Right renal cortex interstitium (tissue), 3 donors: ENCODE measurements around the gene AGBL4. TPM values are rescaled to one million over a fixed set of nuclear protein-coding genes. Genes with fewer than 3 reads are reported as not detected.

Source experiments
- DNase-seq, 3 donors: peaks; one replicate each; pipeline ENCODE4 v3.0.0-alpha.2; 2013; ENCODE audit warnings: low read depth in 3 of 3, low spot score in 2 of 3
- polyA plus RNA-seq, 3 donors: library from polyadenylated mRNA; unstranded; fragments of 120-200 nt; gene quantifications; one replicate each; pipeline ENCODE4 v1.2.1, GENCODE V29; 2013; ENCODE audit not compliant: insufficient read length in 3 of 3

Gene AGBL4
- polyA plus RNA-seq, 3 donors = 1.1 to 1.3 (median 1.3) TPM

DNA sequence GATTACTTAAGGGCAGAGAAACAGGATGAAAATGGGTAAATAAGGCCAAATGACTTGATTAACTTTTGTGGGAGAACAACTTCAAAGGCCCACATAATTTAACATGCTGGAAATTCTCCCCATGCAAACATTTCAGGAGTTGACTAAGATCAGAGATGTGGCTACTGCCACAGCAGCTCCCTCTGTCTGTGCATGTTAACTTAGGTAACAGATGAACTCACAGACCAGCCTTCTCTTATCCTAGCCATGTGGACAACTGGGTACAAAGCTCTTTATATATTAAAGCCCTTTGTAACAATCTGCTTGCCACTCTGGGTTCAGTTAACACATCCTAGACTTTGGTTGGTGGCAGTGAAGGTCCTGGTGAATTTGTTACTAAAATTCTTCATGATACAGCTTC, 1280.3 kb downstream of the AGBL4 start:
- DNase-seq = no peak

DNA sequence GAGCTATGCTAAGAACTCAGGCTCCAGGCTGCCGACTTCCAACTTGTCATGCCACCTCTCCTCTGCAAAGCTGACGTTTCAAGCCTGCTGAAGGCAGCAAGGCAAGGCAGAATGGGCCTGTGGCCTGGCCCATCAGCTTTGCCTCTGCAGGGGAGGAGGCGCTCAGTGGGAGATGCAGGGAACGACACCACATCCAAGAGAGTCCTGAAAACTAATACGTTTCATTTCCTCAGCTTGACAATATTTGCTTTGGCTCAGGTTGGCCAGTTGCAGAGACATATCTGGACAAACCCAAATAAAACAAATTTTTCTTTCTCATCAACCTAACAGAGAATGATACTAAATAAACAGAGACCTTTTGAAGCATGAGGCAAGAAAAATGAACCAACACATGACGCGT, 1282.4 kb downstream of the AGBL4 start:
- DNase-seq = no peak

DNA sequence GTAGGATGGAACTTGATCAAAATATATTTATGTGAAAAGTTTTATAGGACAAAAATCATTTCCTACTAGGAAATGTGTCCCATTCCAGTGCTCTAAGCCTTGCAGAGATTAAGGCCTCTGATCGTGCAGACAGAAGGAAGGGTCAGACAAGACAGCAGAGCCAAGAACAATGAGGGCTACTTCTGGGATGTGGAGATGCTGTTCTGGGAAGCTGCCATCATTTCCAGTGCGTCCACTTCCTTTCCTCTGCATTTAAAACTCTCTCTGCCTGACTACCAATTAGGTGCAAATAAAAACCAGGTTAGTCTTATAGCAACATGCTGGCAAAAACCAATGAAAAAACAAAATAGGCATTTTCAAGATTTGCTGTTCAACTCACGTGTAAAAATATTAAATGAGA, 1283.1 kb downstream of the AGBL4 start:
- no peak for DNase-seq

DNA sequence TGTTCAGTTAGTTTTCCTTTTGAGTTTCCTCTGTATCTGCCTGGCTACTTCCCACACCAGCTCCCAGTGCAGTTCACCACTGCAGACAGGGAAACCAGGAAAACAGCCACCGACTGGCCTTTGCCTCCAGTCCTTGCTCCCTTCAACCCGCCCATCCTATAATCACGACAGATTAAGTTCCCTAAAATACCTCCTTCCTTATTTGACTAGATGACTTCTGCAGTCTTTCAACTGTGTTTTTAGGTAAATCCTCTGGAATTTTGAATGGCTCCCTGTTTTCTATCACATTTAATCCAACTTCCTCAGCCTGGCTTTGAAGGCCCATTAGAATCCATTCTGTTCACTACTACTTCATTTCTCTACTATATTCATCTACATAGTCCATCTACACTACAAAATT, 1284.7 kb downstream of the AGBL4 start:
- no peak for DNase-seq

DNA sequence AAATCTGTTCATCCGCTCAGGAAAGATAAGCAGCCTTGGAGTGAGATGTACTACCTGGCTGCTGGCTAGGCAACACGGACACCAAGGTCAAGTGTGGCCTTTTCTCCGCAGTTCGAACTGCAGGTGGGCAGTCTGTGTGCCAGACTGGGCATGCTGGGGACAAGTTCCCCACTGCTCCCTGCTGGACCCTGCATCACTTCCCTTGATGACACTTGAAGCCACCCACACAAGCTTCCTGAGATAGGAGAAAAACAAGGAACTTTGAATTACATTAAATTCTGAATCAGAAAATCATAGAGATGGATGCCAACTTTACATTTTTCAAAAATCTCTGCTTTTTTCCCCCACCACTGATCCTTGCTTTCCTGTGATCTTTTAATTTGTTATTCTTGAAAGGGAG, 1285.4 kb downstream of the AGBL4 start:
- DNase-seq = no peak

DNA sequence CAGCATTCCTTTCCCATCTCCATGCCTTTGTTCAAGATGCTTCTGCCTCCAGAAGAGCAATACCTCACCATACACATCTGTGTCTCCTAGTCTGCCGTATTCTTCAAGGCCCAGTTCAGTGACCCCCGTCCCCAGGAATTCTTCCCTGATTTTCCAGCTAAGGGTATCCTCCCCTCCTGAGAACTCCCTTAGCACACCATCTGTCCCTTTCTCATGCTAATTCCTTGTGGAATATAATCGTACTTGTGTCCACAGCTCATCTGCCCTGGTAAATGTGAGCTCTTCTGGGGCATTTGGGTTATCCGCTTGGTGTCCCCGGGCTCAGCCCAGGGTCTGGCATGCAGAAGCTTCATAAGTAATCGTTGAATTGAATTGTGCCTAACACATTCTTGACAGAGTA, 1288.0 kb downstream of the AGBL4 start:
- no peak for DNase-seq

DNA sequence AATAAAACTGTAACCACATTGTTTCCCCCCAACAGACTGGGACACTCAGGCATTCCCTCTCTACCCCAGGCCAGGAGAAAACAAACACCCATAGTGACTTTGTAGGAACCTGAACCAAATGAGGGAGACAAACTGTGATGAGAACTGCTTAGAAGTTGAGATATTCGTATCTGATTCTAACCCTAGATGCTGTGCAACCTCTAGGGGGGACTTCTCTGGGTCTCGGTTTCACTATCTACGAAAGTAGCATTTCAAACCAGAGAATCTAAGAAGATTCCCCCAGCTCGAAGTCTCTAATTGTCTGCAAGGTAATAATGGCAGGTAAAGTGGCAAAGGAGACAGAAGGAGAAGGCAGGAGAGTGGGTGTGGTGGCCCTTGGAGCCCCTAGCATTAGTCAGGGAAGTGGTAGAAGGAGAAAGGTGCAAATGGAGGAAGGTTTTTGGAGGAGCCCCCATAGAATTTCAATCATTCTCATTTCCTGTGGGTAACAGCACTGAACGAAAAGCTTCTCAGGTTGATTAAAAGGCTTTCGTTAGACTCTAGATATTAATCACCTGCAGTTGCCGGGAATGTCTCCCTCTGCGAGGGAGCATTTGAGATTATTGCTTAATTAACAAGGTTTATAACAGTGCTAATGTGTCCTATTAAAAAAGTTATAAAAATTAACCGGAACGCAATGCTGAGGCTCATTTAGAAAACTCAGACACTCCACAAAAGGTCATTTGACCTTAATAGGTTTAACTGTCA, 1293.4 kb downstream of the AGBL4 start:
- no peak for DNase-seq

DNA sequence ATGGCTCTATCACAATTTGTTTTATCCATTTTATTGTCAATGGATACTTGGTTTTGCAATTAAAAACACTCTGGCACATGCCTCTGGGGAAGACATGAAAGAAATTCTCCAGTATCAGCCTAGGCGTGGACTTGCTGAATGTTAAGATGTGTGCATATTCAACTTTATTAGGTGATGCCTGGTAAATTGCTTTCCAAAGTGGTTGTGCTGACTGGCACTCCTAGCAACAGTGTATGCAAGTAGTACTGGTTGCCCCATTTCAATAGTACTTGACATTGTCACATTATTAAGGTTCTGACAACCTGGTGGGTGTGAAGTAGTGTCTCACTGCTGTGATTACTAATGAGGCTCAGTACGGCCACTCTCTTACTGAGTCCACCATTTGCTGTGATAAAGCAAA, 1295.2 kb downstream of the AGBL4 start:
- DNase-seq = no peak

DNA sequence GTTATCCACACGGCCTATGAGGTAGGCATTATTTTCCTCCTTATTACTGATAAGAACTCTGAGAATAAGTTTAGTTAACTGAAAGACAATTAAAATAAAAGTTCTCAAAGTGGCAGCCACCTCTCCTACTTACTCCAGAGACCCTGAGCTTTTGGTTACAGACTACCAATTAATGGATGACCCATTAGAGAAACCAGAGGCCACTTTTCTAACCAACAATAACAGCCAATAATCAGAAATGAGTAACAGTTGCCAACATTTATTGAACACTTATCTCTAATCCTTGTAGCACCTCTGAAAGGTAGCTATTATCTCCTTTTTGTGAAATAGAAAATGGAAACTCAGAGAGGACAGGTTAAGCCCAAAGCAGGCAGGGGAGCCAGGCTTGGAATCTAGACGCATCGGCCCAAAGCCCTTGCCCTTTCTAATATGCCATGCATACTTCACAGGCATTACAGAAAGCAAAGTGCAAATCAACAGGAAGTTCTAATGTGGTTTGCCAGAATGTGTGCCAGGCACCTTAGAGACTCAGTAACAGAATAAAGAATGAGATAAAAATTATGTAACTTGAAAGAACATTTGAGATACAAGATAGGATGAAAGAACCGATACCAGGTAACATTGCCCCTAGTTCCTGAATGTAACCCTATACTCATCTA, 1297.1 kb downstream of the AGBL4 start:
- no peak for DNase-seq

DNA sequence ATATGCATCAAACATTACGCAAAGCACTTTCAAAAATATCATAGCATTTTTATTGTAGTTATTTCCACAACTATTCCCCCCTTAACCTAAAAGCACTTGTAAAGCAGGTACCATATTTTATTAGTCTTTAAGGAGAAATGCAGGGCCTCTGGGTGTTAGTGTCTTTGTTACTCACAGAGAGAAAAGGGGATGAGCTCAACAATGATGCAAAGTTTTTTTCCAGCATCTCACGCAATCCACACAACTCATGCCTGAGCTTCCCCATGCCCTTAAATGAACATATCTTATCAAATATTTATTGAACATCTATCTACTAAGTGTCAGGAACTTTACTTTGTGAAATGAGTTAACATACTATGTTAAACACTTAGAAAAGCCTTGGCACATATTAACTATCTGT, 1297.6 kb downstream of the AGBL4 start:
- DNase-seq = no peak

DNA sequence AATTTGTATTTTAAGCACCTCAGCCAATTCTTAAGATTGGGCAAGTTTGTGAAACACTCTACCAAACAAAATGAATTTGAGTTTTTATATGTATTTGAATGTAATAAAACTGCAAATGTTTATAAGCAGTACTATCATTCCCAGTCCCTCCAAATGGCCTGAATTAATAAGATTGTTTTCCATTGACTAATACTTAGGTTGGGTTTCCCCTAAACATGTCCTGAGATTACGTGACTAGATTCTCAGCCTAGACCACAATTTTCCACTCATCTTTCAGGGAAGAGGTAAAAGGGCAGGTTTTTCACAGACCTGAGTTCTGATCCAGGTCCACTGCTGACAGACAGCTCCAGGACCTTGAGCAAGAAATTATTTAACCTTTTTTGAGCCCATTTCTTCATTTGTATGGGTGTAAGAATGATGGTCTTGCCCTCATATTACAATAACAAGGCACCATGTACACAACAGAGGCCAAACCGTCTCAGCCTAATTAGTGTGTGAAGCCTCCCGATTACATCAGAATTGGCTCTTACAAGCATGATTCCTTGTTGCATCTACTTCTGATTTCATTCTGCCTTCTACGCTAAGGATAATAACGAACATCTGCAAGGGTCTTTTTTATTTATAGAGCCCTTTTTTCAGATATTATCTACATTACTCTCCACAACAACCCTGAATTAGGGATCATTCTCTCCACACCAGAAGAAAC, 1298.3 kb downstream of the AGBL4 start:
- no peak for DNase-seq

DNA sequence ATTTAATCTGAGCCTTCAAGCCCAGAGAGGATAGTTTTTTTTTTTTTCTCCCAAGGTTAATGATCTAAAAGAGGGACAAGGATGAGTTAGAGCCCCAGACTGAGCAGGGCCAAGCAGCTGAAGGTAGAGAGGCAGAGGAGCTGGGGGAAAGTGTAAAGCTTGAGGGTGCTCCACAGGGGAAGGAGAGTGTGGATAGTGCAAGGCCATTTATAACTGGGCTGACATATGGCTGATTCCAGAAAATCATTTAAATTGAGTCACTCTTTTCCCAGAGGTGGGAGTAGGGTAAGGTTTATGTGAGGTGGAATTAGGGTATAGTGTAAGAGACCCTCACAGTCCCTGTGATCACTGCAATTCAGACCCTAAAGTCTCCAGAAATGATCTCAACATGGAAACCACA, 1302.8 kb downstream of the AGBL4 start:
- DNase-seq = no peak

DNA sequence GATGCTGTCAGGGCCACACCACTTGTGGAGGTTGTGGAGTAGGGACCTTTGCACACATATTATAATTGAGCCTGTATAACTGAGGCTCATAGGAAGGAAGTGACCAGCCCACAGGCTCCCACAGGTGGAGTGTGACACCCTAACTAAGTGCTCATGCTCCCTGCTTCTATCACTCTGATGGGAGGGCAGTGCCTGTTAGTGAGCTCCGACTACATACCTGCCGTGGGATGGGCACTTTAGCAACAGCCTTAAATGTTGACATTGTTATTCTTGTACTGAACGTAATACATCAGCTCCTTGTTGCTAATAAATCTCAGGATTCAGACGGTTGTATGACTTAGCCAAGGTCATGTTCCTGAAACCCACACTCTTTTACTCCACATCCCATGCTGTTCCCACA, 1305.0 kb downstream of the AGBL4 start:
- no peak for DNase-seq

DNA sequence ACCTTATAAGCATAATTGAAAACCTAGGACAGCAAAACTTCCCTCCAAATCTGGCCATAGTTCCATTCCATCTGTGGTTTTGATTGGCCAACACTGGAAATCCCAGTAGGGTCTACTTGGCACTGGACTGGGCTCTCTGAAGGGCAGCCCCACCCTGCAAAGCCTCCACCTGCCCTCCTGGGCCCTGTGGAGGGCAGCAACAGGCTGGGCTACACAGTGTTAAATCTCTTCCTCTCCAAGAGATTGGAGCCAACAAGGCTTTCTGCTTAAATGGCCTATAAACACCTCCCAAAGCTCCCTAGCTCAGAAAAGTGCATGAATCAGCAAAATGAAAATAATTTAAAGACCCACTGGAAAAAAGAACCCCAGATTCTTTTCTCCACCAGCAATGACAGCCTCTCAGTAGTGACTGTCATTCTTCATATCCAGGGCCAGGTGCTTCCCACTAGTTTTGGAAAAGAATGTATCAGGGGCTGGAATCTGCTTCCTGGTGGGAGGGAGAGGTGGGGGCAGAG, 1305.6 kb downstream of the AGBL4 start:
- no peak for DNase-seq

DNA sequence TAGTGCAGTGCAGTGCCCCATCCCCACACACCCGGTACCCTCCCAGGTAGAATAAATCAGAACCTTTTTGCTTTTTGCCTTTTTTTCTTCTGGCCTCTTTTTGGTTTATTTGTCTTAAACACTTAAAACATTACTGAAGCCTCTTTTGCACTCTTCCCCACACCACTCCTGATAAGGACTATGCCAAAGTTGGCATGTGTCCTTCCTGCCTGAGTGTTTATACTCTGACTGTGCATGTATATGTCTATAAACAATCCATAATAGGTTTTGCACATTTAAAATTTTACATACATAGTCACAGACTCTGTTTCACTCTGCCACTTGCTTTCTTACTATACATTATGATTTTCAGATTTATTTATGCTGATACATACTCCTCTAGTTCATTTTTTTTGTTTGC, 1306.7 kb downstream of the AGBL4 start:
- no peak for DNase-seq

DNA sequence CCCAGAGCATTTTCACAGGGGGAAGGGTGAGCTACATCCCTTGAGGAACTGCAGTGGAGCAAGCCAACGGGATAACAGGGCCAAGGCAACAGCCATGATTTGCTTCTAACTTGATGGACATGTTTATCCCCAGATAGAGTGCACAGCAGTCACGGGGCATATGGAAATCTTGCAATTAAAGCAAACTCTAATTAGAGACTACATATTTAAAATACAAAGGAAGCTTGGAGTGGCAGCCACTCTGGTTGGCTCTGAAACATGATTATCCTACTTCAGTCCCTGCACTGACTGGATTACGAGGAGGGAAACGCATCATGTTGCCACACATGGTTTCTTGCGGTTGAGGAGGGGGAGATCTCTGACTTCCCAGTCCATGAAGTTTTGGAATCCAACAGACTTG, 1307.8 kb downstream of the AGBL4 start:
- no peak for DNase-seq

DNA sequence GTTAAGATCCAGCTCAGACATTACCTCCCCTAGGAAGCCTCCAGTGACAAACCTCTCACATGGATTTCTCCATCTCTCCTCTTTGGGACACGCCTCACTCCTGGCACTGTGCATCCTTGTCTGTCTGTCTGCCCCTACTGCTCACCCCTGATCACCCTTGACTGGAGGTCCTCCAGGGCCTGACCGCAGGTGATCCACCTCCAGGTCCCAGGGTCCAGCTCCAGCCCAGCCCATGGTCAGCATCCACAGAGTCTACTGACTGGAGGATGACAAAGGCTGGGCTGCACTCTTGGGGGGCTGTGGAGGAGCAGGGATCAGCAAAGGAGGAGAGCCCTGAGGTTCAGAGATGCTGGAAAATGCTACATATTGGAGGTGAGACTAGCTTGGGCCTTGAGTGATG, 1312.8 kb downstream of the AGBL4 start:
- DNase-seq = no peak

DNA sequence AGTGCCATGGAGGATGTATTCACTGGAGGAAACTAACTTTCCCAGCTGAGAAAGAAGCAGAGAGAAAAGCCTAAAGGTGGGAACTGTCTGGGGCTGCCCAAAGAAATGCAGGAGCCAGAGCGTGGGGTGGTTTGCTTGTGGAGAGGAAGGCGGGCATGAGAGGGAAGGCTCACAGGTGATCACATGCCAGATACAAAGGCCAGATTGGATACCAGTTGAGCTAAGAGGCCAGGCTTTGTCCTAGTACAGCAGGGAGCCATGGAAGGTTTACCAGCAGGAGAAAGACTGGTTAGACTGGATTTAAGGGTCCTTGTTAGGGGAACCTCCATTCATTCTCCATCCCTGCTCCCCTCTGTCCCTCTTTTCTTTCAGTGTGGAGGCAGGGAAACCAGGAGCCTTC, 1313.4 kb downstream of the AGBL4 start:
- DNase-seq = no peak

DNA sequence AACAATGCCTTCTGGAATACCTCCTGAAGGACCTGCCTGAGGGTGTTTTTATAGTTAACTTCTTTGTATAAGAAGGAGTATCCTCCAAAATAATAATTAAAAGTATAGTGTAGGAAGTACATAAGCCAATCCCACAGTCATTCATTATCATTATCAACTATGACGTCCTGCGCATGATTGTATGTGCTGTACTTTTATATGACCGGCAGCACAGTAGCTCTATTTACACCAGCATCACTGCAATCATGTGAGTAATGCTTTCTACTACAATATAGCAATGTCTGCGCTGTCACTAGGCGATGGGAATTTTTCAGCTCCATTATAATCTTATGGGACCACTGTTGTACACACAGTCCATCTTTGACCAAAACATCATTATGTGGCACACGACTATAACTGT, 1319.0 kb downstream of the AGBL4 start:
- DNase-seq = no peak

DNA sequence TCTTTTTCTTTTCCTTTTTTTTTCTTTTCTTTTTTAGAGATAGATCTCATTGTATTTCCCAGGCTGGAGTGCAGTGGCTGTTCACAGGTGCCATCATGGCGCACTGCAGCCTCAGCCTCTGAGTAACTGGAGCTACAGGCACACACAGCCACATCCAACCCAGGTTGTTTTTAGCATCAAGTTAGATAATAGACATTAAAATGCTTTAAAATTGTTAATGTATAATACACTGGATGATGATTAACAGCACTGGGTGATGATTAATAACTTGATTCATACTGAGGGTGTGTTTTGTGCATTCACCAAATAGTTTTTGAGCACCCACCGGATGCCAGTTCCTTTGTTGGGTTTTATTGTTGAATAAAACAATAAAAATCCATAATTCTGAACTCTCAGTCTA, 1322.3 kb downstream of the AGBL4 start:
- no peak for DNase-seq

DNA sequence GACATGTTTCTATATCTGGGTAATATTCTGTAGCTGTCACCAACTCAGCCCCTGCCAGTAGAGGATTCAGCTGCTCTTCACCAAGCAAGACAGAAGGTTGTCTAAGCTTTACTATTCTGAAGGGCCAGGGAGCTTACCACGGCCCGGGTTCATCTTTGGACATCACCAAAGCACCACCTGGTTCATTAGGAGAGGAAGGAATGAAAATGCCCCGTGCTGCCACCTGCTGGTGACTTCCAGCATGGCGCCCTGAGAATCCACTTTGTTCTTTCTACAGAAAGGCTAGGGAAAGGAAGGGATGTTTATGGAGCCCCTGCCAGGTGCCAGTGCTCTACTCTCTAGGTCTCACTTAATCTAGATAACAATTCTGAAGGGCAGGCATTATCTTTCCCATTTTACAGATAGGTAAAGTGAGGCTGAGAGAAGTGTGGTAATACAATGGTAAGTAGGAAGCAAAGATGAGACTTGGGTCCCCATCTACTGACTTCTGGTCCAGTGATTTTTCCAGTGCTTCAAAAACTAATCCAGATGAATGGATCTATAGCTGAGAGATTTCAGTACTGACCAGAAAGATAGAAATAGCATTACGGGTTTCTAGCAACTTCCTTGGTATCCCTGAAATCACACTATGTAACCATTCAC, 1326.6 kb downstream of the AGBL4 start:
- no peak for DNase-seq
